GM18951 (cell line): Measurements from ENCODE around the gene LMO1.

Experiments
- POLR2A ChIP-seq: IDR thresholded peaks from 4 replicates; pipeline ENCODE4 v1.6.1; 2011; ENCODE audit warnings: mild to moderate bottlenecking; ENCODE audit not compliant: insufficient read length, insufficient read depth; ENCODE audit errors: extremely low read depth
- in situ Hi-C: fragments of 300-500 bp; cut with MboI; formaldehyde crosslinking; loops from one replicate; pipeline ENCODE4 v1.12.0; 2022; ENCODE audit warnings: low sequenced_read_pairs, mixed read lengths, inconsistent platforms; ENCODE audit not compliant: unreplicated experiment

LMO1 gene

GRCh38 chr11:8294251-8294935 lies 30.7 kb upstream of the LMO1 start:
- TF ChIP-seq POLR2A, result no peak
- in situ Hi-C loops, result no loop called here

DNA sequence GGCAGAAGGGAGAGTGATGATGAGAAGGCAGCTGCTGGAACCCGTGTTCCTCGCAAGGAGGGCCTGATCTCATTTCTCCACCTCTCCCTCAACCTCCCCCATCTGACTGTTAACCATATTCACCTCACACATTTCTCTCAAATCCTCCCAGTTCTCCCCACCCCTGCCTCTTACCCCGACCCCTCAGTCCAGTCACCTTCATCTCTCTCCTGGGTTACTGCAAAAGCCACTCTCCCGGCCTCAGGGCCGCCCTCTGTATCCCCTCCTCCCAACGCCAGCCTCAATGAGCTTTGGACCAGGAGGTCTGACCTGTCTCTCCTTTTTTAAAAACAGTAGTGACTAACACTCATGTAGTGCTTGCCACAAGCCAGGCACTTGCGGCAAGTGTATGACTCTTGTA lies 29.5 kb upstream of the LMO1 start:
- in situ Hi-C loops, result no loop called here
- TF ChIP-seq POLR2A, result no peak

GRCh38 chr11:8292351-8292750 lies 28.7 kb upstream of the LMO1 start:
- in situ Hi-C loops, result no loop called here
- TF ChIP-seq POLR2A, result no peak

- TF ChIP-seq POLR2A, result no peak
- in situ Hi-C loops, result no loop called here
These were observed 28.0 kb upstream of the LMO1 start for GRCh38 chr11:8291421-8292350.

- TF ChIP-seq POLR2A, result no peak
- in situ Hi-C loops, result no loop called here
These were observed 26.6 kb upstream of the LMO1 start for GRCh38 chr11:8290081-8290810.

DNA sequence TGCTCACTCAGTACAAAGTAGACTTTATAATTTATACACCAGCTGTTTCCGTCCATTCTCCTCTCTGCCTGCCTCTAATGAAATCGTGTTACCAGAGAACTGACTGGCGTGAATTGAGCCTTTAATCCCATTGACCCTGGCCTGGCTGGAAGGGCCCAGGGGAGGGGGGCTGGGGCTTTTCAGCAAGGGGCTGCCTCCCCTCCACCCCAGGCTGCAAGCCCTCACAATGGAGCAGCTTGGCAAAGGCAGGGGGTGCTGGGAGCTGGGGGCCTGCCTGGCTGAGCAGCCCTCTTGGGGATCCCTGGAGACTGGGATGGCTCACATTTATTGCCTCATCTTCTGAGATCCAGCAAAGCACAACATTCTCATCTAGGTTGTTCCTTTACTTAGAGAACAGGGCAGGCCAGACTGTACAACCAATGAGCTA lies 25.8 kb upstream of the LMO1 start:
- in situ Hi-C loops, result no loop called here
- TF ChIP-seq POLR2A, result no peak

DNA sequence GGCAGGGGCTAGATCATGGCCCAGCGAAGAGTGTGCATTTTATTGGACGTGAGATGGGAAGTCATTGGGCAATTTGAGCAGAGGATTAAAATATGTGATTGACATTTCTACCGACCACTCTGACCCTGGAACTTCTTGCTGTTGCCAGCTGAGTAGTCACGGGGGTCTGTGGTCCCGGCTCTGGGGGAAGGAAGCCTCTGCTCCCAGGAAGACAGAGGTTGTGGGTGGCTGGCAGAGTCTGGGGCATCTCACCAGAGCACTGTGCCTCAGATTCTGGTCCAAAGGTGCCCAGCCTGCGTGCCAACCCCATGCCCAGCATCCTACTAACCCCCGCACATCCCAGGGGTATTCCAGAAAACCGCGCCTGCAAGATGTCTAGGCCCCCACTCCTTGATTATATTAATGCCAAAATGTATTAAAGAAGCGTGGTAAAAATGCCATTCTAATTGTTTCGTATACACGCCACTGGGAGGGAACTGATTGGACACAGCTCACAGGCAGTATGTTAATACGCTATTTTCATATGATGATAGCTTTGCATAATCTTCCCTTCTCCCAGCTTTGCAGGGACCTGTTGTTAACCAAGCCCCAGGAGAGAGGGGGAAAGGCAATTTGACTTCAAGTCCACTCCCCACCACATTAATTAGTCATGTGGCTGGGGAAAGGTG lies 25.3 kb upstream of the LMO1 start:
- TF ChIP-seq POLR2A, result no peak
- in situ Hi-C loops, result no loop called here

DNA sequence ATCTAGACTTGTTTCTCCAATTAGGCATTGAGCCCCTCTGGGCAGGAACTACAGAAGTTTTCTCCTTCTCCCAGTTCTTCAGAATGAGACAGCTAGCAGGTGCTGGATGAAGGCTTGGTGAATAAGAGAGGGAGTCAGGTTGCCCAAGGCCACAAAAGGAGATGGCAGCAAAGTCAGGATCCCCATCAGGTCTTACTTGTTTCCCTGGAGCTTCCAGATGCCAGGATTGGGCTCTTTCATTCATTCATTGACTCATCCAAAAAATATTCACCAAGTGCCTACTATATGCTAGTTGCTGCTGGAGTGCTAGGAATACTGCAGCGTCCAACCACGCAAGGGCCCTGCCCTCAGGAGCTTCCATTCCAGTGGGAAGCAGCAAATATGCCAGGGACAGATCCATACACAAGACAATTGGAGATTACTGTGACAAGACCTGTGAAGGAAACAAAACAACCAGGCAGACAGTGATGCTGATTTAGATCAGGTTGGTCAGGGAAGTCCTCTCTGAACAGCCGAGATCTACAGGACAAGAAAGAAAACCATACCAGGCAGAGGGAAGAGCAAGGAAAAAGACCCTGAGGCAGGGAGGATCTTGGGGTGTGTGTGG lies 24.6 kb upstream of the LMO1 start:
- in situ Hi-C loops, result no loop called here
- TF ChIP-seq POLR2A, result no peak

GRCh38 chr11:8287703-8288102 lies 24.0 kb upstream of the LMO1 start:
- in situ Hi-C loops, result no loop called here
- TF ChIP-seq POLR2A, result no peak

DNA sequence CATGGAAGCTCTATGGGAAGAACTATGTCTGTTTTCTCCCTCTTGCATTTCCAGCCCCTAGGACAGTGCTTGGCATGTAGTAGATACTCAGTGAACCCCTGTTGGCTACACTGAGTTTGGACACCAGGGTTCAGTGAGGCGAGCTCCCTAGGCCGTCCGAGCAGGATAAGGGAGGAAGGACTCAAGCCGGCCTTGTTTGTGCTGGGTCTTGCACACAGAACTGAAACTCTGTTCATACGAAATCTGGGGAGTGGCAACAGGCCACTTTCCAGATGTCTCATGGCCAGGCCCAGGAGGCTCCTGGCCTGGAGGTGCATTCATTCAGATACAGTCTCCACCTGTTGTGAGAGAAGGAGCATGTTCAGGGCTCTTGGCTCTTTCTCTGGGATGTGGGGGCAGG lies 23.6 kb upstream of the LMO1 start:
- in situ Hi-C loops, result no loop called here
- TF ChIP-seq POLR2A, result no peak

DNA sequence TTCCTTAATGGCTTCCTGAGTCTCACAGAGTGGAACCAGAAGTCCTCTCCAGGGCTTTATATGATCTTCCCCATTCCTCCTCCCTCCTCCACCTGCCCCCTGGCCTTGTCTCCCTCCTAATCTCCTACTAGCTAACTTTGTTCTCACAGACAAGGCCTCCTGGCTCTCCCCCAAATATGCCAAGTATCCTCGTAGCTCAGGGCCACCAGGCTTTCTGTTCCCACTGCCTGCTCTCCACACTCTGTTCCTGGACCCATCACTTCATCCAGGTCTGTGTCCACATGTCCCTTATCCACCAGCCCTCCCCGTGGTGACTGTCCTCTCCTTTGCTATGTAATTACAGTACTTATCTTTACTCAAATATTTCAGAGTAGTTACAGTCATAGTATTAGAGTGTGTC lies 23.2 kb upstream of the LMO1 start:
- TF ChIP-seq POLR2A, result no peak
- in situ Hi-C loops, result no loop called here

GRCh38 chr11:8285796-8286195 lies 22.1 kb upstream of the LMO1 start:
- in situ Hi-C loops, result no loop called here
- no peak for TF ChIP-seq POLR2A
